BE2C (cell line): ENCODE data around the gene ATXN1L.

ENCODE experiments used
- DNase-seq: peaks from one replicate; pipeline ENCODE4 v3.0.0-alpha.2; 2020
- H3K27me3 ChIP-seq: fragments of 250-450 bp; sonication (Bioruptor Pico); 2 replicates; pipeline ENCODE4 v1.5.1; 2020; ENCODE audit warnings: mild to moderate bottlenecking
- H3K36me3 ChIP-seq: fragments of 250-450 bp; sonication (Bioruptor Pico); 2 replicates; pipeline ENCODE4 v1.5.1; 2020; ENCODE audit warnings: mild to moderate bottlenecking
- H3K4me1 ChIP-seq: fragments of 250-450 bp; sonication (Bioruptor Pico); 2 replicates; pipeline ENCODE4 v1.5.1; 2020
- H3K4me3 ChIP-seq: 2 replicates; pipeline ENCODE4 v1.5.1; 2011; ENCODE audit warnings: low read depth, low read length
- H3K9me3 ChIP-seq: fragments of 250-450 bp; sonication (Bioruptor Pico); 2 replicates; pipeline ENCODE4 v1.5.1; 2020
- TF ChIP-seq, protein P1 (sequence below): IDR thresholded peaks from 2 replicates; pipeline ENCODE4 v1.5.1; 2012; ENCODE audit warnings: mild to moderate bottlenecking, low read depth, low read length

Gene ATXN1L

DNA sequence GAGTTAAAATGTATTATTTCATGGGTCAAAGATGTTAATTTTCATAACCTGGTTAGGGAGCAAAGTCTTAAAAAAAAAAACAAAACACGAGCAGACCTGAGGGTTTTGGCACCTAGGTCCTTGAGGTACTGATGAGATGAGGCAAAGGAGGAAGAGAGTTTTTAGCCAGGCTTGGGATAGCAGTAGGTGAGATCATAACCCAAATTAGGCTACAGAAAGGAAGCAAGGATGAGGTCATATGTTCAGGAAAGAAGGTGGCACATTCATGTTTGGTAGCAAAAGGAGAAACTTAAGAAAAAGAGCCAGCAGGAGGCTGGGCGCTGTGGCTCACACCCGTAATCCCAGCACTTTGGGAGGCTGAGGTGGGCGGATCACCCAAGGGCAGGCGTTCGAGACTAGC is 2.8 kb downstream of the ATXN1L start:
- H3K9me3 ChIP-seq, result no peaks in the 10 kb centered on the region
- TF ChIP-seq, protein P1, sequence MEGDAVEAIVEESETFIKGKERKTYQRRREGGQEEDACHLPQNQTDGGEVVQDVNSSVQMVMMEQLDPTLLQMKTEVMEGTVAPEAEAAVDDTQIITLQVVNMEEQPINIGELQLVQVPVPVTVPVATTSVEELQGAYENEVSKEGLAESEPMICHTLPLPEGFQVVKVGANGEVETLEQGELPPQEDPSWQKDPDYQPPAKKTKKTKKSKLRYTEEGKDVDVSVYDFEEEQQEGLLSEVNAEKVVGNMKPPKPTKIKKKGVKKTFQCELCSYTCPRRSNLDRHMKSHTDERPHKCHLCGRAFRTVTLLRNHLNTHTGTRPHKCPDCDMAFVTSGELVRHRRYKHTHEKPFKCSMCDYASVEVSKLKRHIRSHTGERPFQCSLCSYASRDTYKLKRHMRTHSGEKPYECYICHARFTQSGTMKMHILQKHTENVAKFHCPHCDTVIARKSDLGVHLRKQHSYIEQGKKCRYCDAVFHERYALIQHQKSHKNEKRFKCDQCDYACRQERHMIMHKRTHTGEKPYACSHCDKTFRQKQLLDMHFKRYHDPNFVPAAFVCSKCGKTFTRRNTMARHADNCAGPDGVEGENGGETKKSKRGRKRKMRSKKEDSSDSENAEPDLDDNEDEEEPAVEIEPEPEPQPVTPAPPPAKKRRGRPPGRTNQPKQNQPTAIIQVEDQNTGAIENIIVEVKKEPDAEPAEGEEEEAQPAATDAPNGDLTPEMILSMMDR, result no peak
- DNase-seq, result no peak
- no peaks in the 10 kb centered on the region for H3K27me3 ChIP-seq
- no peaks in the 10 kb centered on the region for H3K4me1 ChIP-seq
- peaks cover 24% of the 10 kb centered on the region for H3K36me3 ChIP-seq
- H3K4me3 ChIP-seq, result no peak overlapping the region

- H3K27me3 ChIP-seq, result no peaks in the 10 kb centered on the region
- DNase-seq, result no peak
- no peak overlapping the region for H3K4me3 ChIP-seq
- TF ChIP-seq, protein P1, result no peak
- H3K9me3 ChIP-seq, result no peaks in the 10 kb centered on the region
- no peaks in the 10 kb centered on the region for H3K4me1 ChIP-seq
- H3K36me3 ChIP-seq, result peaks cover 24% of the 10 kb centered on the region
Measured at GRCh38 chr16:71851746-71852145, 6.0 kb downstream of the ATXN1L start.

DNA sequence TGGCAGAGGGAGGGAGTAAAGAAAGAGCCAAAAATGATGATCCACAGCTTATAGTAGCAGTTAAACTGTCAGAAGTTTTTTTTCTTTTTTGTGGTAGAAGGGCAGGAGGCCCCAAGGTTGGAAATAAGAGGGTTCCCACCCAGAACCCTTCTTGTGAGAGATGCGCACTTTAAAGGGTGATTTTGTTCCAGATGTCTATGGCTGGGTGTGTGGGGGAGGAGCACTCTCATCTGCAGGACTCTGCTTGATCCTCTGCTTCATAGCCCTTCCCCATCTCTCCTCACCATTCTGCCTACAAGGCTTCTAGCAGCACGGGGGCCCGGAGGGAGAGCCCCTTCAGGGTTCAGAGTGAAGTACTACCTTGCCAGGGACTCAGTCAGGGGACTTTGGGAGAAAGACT is 6.4 kb downstream of the ATXN1L start:
- DNase-seq, result no peak
- H3K4me3 ChIP-seq, result no peak overlapping the region
- no peaks in the 10 kb centered on the region for H3K9me3 ChIP-seq
- H3K4me1 ChIP-seq, result no peaks in the 10 kb centered on the region
- H3K36me3 ChIP-seq, result peaks cover 24% of the 10 kb centered on the region
- no peaks in the 10 kb centered on the region for H3K27me3 ChIP-seq
- TF ChIP-seq, protein P1, result no peak

GRCh38 chr16:71852561-71852960 is 6.8 kb downstream of the ATXN1L start:
- no peaks in the 10 kb centered on the region for H3K9me3 ChIP-seq
- DNase-seq, result no peak
- no peaks in the 10 kb centered on the region for H3K4me1 ChIP-seq
- H3K4me3 ChIP-seq, result no peak overlapping the region
- H3K36me3 ChIP-seq, result peaks cover 24% of the 10 kb centered on the region
- H3K27me3 ChIP-seq, result no peaks in the 10 kb centered on the region
- TF ChIP-seq, protein P1, result no peak

DNA sequence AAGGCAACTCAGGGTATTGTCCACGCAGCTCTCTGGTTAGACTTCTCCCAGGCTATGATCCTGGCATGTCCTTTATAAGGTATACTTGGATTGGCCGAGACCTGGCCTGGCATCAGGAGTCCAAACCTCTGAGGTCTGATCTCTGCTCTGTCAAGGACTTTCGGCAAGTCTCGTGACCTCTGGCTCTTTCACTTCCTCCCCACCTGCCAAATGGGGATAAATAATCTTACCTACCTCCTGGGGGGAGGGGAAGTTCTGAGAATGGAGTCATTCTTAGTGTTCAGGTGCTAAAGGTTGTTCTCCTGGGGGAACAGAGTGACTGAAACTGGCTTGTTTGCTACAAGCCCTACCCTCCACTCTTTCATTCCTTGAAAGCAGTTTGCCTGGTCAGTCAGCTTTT is 7.6 kb downstream of the ATXN1L start:
- H3K36me3 ChIP-seq, result peaks cover 28% of the 10 kb centered on the region
- H3K4me3 ChIP-seq, result no peak overlapping the region
- no peaks in the 10 kb centered on the region for H3K9me3 ChIP-seq
- no peaks in the 10 kb centered on the region for H3K27me3 ChIP-seq
- TF ChIP-seq, protein P1, result no peak
- no peaks in the 10 kb centered on the region for H3K4me1 ChIP-seq
- DNase-seq, result no peak

- no peaks in the 10 kb centered on the region for H3K27me3 ChIP-seq
- TF ChIP-seq, protein P1, result no peak
- H3K9me3 ChIP-seq, result no peaks in the 10 kb centered on the region
- DNase-seq, result no peak
- H3K4me1 ChIP-seq, result no peaks in the 10 kb centered on the region
- no peak overlapping the region for H3K4me3 ChIP-seq
- peaks cover 31% of the 10 kb centered on the region for H3K36me3 ChIP-seq
Measured at GRCh38 chr16:71854369-71854948, 8.7 kb downstream of the ATXN1L start.
